SK-N-SH (cell line): ENCODE measurements around the gene VEZF1. TPM values are rescaled to one million over a fixed set of nuclear protein-coding genes. Genes with fewer than 3 reads are reported as not detected.

Experiments used
- CTCF ChIA-PET: fragments of 300-600, 350-600 bp; formaldehyde crosslinking; extraction: SDS; loops from one replicate; lab custom pipeline; 2021; lab: Yijun Ruan, JAX
- POLR2A ChIA-PET: fragments of 350-600 bp; sonication (Branson Sonifier 250); formaldehyde crosslinking; extraction: SDS; loops from one replicate; lab custom pipeline; 2020; ENCODE audit warnings: antibody characterized with exemption, inconsistent platforms; lab: Yijun Ruan, JAX
- DNase-seq: peaks from one replicate; pipeline ENCODE4 v3.0.0; 2012
- H2AFZ ChIP-seq: fragments of 200-600 bp; sonication (generic); 2 replicates; pipeline ENCODE4 v1.8.1; 2016; ENCODE audit warnings: antibody characterized with exemption, mild to moderate bottlenecking, low read depth
- H3F3A ChIP-seq: fragments of 200-600 bp; sonication (generic); replicated peaks from 2 replicates; pipeline ENCODE3; 2016; ENCODE audit warnings: antibody characterized with exemption, mild to moderate bottlenecking; ENCODE audit not compliant: insufficient read depth
- H3K27ac ChIP-seq, 2 experiments: fragments of 200-500 bp in 1 of 2; fragments of 200-600 bp in 1 of 2; sonication (Bioruptor generic) in 1 of 2; sonication (generic), shearing (Covaris generic) in 1 of 2; 2 replicates each; pipeline versions ENCODE4 v1.5.1 to v1.6.1; 2014 to 2016; ENCODE audit warnings: low read depth in 2 of 2, inconsistent platforms in 1 of 2, low read length in 1 of 2, mild to moderate bottlenecking in 1 of 2, mixed read lengths in 1 of 2
- H3K27me3 ChIP-seq: fragments of 200-600 bp; sonication (generic), shearing (Covaris generic); 2 replicates; pipeline ENCODE4 v1.6.1; 2016; ENCODE audit warnings: mixed run types; ENCODE audit not compliant: insufficient read depth
- H3K36me3 ChIP-seq, 2 experiments: fragments of 200-500 bp in 1 of 2; fragments of 200-600 bp in 1 of 2; sonication (Bioruptor generic) in 1 of 2; sonication (generic) in 1 of 2; replicated peaks in 1 of 2; 2 replicates each; pipeline versions ENCODE3 to v1.5.1; 2014 to 2016; ENCODE audit warnings: low read length in 1 of 2, mild to moderate bottlenecking in 1 of 2; ENCODE audit not compliant: insufficient read depth in 2 of 2, control insufficient read depth in 1 of 2
- H3K4me1 ChIP-seq, 2 experiments: fragments of 200-500 bp in 1 of 2; fragments of 200-600 bp in 1 of 2; sonication (Bioruptor generic) in 1 of 2; sonication (generic), shearing (Covaris generic) in 1 of 2; 2 replicates each; pipeline versions ENCODE4 v1.5.1 to v1.6.1; 2014 to 2016; ENCODE audit warnings: low read depth in 1 of 2, low read length in 1 of 2, mixed run types in 1 of 2; ENCODE audit not compliant: insufficient read depth in 2 of 2, control insufficient read depth in 1 of 2
- H3K4me2 ChIP-seq: fragments of 200-600 bp; sonication (generic), shearing (Covaris generic); 2 replicates; pipeline ENCODE4 v1.6.1; 2017; ENCODE audit warnings: mixed run types
- H3K4me3 ChIP-seq, 2 experiments: fragments of 200-500 bp in 1 of 2; fragments of 200-600 bp in 1 of 2; sonication (Bioruptor generic) in 1 of 2; sonication (generic), shearing (Covaris generic) in 1 of 2; 2 replicates each; pipeline versions ENCODE4 v1.5.1 to v1.8.1; 2014 to 2016; ENCODE audit warnings: low read depth in 2 of 2, inconsistent platforms in 1 of 2, low read length in 1 of 2, mild to moderate bottlenecking in 1 of 2, mixed read lengths in 1 of 2, moderate library complexity in 1 of 2
- H3K79me2 ChIP-seq: fragments of 200-600 bp; sonication (generic); 2 replicates; pipeline ENCODE4 v1.8.1; 2017; ENCODE audit warnings: mild to moderate bottlenecking; ENCODE audit not compliant: insufficient read depth
- H3K9ac ChIP-seq: fragments of 200-600 bp; sonication (generic); 2 replicates; pipeline ENCODE4 v1.6.1; 2017; ENCODE audit warnings: mixed run types
- H3K9me2 ChIP-seq: fragments of 200-600 bp; sonication (generic); 2 replicates; pipeline ENCODE4 v1.6.1; 2017; ENCODE audit warnings: mixed run types
- H3K9me3 ChIP-seq: fragments of 200-600 bp; sonication (generic); 2 replicates; pipeline ENCODE4 v1.6.1; 2017; ENCODE audit warnings: mixed run types, mild to moderate bottlenecking, moderate library complexity
- H4K20me1 ChIP-seq: fragments of 200-600 bp; sonication (generic); 2 replicates; pipeline ENCODE4 v1.6.1; 2017; ENCODE audit warnings: mild to moderate bottlenecking, mixed run types; ENCODE audit not compliant: insufficient read depth
- FOSL2 ChIP-seq: IDR thresholded peaks from 2 replicates; pipeline ENCODE4 v1.4.0; 2012; ENCODE audit warnings: low read depth, mild to moderate bottlenecking, moderate library complexity, borderline replicate concordance
- FOXM1 ChIP-seq: IDR thresholded peaks from 2 replicates; pipeline ENCODE4 v1.4.0; 2012; ENCODE audit warnings: low read depth, mild to moderate bottlenecking
- GABPA ChIP-seq: IDR thresholded peaks from 2 replicates; pipeline ENCODE4 v1.4.0; 2012; ENCODE audit warnings: low read depth, mild to moderate bottlenecking
- GATA2 ChIP-seq: sonication (generic); formaldehyde crosslinking; IDR thresholded peaks from 2 replicates; pipeline ENCODE4 v1.5.0; 2020; ENCODE audit warnings: mild to moderate bottlenecking, missing genetic modification reagents
- MAX ChIP-seq: IDR thresholded peaks from 2 replicates; pipeline ENCODE4 v1.4.0; 2012; ENCODE audit warnings: low read depth
- MEF2A ChIP-seq: IDR thresholded peaks from 2 replicates; pipeline ENCODE4 v1.4.0; 2012; ENCODE audit warnings: low read depth, borderline replicate concordance
- NRF1 ChIP-seq: IDR thresholded peaks from 2 replicates; pipeline ENCODE4 v1.6.1; 2012; ENCODE audit warnings: low read depth, mild to moderate bottlenecking, low read length
- PBX3 ChIP-seq: IDR thresholded peaks from 2 replicates; pipeline ENCODE4; 2012
- RFX5 ChIP-seq: IDR thresholded peaks from 2 replicates; pipeline ENCODE4 v1.6.1; 2012; ENCODE audit warnings: mild to moderate bottlenecking, improper control_type of control experiment, low read length
- RXRA ChIP-seq: IDR thresholded peaks from 2 replicates; pipeline ENCODE4 v1.4.0; 2012; ENCODE audit warnings: low read depth, mild to moderate bottlenecking, borderline replicate concordance
- TAF1 ChIP-seq: IDR thresholded peaks from 2 replicates; pipeline ENCODE4 v1.6.1; 2012; ENCODE audit warnings: low read depth, mild to moderate bottlenecking, low read length, moderate library complexity, borderline replicate concordance
- USF1 ChIP-seq: IDR thresholded peaks from 2 replicates; pipeline ENCODE4 v1.4.0; 2012; ENCODE audit warnings: low read depth, borderline replicate concordance
- YY1 ChIP-seq: IDR thresholded peaks from 2 replicates; pipeline ENCODE4 v1.4.0; 2012; ENCODE audit warnings: low read depth, mild to moderate bottlenecking
- ZBTB33 ChIP-seq: IDR thresholded peaks from 2 replicates; pipeline ENCODE4 v1.4.0; 2012; ENCODE audit warnings: low read depth, borderline replicate concordance
- WGBS: methylation state at CpG from one replicate; pipeline ENCODE4 v1.1.6; 2017; ENCODE audit warnings: low lambda C conversion rate; 5-methylcytosine and 5-hydroxymethylcytosine counted together
- polyA plus RNA-seq, 3 experiments: library from polyadenylated mRNA; depleted of rRNA; stranded (reverse); fragments of >200 nt; gene quantifications; 2 replicates each; pipeline ENCODE4 v1.2.3, GENCODE V29; 2012

The VEZF1 gene
- polyA plus RNA-seq, 1 of the 3 experiments (the other 2 are of a cell fraction), result 35.1 TPM

GRCh38 chr17:57947369-57947768 is 40.7 kb downstream of the VEZF1 start:
- Histone ChIP-seq H3K9me3 (no peaks in the 10 kb centered on the region), H3K9me2 (no peaks in the 10 kb centered on the region), H3K4me1 (peaks cover 26 to 72% of the 10 kb centered on the region in 2 experiments)
- 91% methylated on average over 9 of the region's 9 CpGs for WGBS
- DNase-seq, result no peak
- TF ChIP-seq GABPA, result no peak
- TF ChIP-seq GATA2, result no peak
- no peak for TF ChIP-seq FOSL2
- no peak for TF ChIP-seq FOXM1
- no peak for TF ChIP-seq RFX5
- no peak for TF ChIP-seq YY1
- TF ChIP-seq PBX3, result no peak
- TF ChIP-seq TAF1, result no peak
- TF ChIP-seq MAX, result no peak
- no peak for TF ChIP-seq MEF2A
- no peak for TF ChIP-seq USF1
- TF ChIP-seq NRF1, result no peak
- TF ChIP-seq ZBTB33, result no peak
- no peak for TF ChIP-seq RXRA
- TF ChIP-seq, all 33 proteins: peak for 0
- Histone ChIP-seq H3K79me2 (peaks cover 84% of the 10 kb centered on the region), H2AFZ (no peak overlapping the region), H3K4me3 (no peak overlapping the region), H3F3A (peaks cover 76% of the 10 kb centered on the region), H3K27me3 (no peaks in the 10 kb centered on the region), H4K20me1 (no peaks in the 10 kb centered on the region), H3K4me2 (peak overlapping the region; percentile 52), H3K9ac (peak overlapping the region; percentile 20; the same call in 1 of the 2 replicates), H3K36me3 (no peaks in the 10 kb centered on the region), H3K27ac (peak overlapping the region in 1 of 2 experiments; percentile 95; a peak in 2 of 4 replicates)
- POLR2A ChIA-PET, result interaction anchor here (1.1 kb wide), 1 partner anchor 8 kb away, joined by 5 read pairs; no protein-coding TSS in a partner anchor
- CTCF ChIA-PET, result interaction anchor here (0.9 to 4.5 kb wide), 8 partner anchors 10 to 89 kb away, joined by 3 to 39 read pairs (median 5); no protein-coding TSS in a partner anchor
